Kidney epithelial cell (primary cell): ENCODE measurements around the gene EGR2. TPM values are rescaled to one million over a fixed set of nuclear protein-coding genes. Genes with fewer than 3 reads are reported as not detected.

Experiments
- DNase-seq: peaks from one replicate; pipeline ENCODE4 v3.0.0-alpha.2; 2010; ENCODE audit warnings: low read depth
- H3K27me3 ChIP-seq: 2 replicates; pipeline ENCODE4 v1.6.0; 2011; ENCODE audit warnings: low read length; ENCODE audit not compliant: control insufficient read depth, insufficient read depth
- H3K36me3 ChIP-seq: 2 replicates; pipeline ENCODE4 v1.5.1; 2011; ENCODE audit warnings: low read length; ENCODE audit not compliant: control insufficient read depth, insufficient read depth
- H3K4me3 ChIP-seq: 2 replicates; pipeline ENCODE4 v1.5.1; 2011; ENCODE audit warnings: low read depth, mild to moderate bottlenecking, control low read depth, low read length
- total RNA-seq: library from RNA; depleted of rRNA; stranded (reverse); fragments of >200 nt; gene quantifications from 2 replicates; pipeline ENCODE4 v1.2.3, GENCODE V29; 2015
- TF ChIP-seq, protein P1 (sequence below): IDR thresholded peaks from 2 replicates; pipeline ENCODE4 v1.5.1; 2011; ENCODE audit warnings: mild to moderate bottlenecking, moderate library complexity, low read length, control low read depth, inconsistent platforms; ENCODE audit not compliant: insufficient read depth, poor library complexity, severe bottlenecking

Gene EGR2
- total RNA-seq, 1 donor from 2014 or later, result 0.67 TPM

DNA sequence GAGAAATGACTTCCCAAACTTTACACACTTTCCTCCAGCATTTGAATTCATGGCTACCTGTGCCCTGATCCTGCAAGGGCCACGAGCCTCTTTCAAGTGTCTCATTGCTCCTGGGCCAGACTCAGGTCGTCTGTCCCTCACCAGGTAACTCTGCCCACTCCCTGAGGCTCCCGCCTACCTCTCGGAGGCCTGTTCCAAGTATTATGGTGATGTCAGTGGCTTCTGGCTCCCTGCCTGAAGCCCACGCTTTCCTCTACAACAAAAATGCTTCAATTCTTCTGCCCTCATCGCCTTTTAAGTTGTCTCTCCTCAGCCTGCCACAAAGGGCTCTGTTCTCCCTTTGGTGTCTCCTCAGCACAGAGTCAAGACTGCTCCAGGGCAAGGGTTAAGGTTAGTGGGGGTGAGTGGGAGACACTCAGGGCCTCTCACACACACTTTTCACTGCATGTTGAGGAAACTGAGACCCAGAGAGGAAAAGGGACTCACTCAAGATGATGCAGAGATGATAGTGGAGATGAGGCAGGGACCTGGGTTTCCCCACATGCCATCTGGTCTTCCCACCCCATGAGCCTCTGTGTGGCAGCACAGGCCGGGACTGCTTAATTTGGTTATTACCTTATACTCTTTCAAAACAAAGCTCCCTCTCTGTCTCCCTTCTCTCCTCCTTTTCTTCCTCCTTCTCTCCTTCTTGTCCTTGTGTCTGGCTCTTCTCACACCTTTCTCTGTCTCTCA is 28.3 kb upstream of the EGR2 start:
- no peaks in the 10 kb centered on the region for H3K36me3 ChIP-seq
- DNase-seq, result no peak
- TF ChIP-seq, protein P1, sequence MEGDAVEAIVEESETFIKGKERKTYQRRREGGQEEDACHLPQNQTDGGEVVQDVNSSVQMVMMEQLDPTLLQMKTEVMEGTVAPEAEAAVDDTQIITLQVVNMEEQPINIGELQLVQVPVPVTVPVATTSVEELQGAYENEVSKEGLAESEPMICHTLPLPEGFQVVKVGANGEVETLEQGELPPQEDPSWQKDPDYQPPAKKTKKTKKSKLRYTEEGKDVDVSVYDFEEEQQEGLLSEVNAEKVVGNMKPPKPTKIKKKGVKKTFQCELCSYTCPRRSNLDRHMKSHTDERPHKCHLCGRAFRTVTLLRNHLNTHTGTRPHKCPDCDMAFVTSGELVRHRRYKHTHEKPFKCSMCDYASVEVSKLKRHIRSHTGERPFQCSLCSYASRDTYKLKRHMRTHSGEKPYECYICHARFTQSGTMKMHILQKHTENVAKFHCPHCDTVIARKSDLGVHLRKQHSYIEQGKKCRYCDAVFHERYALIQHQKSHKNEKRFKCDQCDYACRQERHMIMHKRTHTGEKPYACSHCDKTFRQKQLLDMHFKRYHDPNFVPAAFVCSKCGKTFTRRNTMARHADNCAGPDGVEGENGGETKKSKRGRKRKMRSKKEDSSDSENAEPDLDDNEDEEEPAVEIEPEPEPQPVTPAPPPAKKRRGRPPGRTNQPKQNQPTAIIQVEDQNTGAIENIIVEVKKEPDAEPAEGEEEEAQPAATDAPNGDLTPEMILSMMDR, result no peak
- H3K27me3 ChIP-seq, result peaks cover 2% of the 10 kb centered on the region
- no peak overlapping the region for H3K4me3 ChIP-seq

DNA sequence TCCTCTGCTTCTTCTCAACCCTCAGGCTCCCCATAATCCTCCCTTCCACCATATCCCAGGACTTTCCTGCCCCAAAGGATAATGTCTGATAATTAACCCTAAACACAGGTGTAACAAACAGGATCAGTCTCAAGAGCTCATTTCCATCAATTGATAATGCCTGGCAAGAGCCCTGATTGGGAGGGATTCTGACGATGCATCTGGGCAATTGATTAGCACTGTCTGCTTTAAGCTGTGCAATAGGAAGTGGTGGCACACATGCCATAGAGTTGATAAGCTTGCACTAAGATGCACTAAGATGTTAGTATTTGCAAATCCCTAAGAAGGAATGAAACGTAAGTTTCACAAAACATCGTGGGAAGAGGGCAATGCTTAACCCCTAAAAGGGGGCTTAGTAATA is 27.4 kb upstream of the EGR2 start:
- no peak overlapping the region for H3K4me3 ChIP-seq
- no peaks in the 10 kb centered on the region for H3K36me3 ChIP-seq
- TF ChIP-seq, protein P1, result no peak
- no peak for DNase-seq
- H3K27me3 ChIP-seq, result peaks cover 2% of the 10 kb centered on the region

DNA sequence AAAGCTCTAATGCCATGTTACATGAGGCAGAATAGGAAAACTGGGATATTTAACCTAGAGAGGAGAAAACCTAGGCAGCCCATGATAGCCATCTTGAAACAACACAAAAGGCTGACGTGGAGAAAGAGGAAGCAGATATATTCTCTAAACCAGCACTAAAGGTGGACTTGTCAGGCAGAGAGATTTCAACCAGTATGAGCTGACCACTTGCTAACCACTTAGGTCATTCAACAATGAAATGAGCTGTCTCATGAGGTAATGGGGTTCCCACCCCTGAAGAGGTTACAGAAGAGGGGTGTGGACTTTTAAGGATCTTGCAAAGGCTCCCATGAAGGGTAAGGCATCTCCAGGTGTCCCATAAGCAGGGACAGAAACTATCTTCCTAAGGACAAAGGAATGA is 26.8 kb upstream of the EGR2 start:
- no peaks in the 10 kb centered on the region for H3K36me3 ChIP-seq
- no peak overlapping the region for H3K4me3 ChIP-seq
- DNase-seq, result no peak
- TF ChIP-seq, protein P1, result no peak
- H3K27me3 ChIP-seq, result peaks cover 2% of the 10 kb centered on the region

DNA sequence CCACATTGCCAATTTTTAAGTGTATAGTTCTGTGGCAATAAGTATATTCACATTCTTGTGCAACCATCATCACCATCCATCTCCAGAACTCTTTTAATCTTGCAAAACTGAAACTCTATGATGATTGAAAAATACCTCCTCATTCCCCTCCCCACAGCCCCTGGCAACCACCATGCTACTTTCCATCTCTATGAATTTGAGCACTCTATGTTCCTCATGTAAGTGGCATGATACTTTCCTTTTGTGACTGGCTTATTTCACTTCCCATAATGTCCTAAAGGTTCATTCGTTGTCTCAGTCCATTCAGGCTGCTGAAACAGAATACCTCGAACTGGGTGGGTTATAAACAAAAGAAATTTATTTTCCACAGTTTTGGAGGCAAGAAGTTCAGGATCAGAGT is 23.4 kb upstream of the EGR2 start:
- no peak for DNase-seq
- H3K36me3 ChIP-seq, result no peaks in the 10 kb centered on the region
- TF ChIP-seq, protein P1, result no peak
- no peak overlapping the region for H3K4me3 ChIP-seq
- H3K27me3 ChIP-seq, result no peaks in the 10 kb centered on the region

DNA sequence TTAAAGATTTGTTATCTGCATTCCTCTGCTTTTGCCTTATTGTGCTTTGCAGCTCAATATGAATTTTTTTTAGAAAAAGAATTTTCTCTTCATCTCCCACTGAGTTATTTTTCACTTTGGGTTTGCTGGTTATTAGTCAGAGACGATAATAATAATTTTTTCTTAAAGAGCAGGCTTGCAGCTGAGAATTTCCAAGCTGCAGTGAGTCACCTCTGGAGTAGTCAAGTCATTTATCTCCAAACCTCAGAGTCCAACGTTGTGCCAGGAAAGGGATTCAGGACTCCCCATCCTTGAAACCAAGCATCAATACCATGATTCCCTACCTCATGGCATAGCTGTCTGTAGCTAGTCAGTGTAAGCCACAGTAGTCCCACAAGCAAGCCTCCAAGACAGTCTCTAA is 15.2 kb upstream of the EGR2 start:
- TF ChIP-seq, protein P1, result no peak
- Histone ChIP-seq H3K4me3 (no peak overlapping the region), H3K27me3 (no peaks in the 10 kb centered on the region), H3K36me3 (no peaks in the 10 kb centered on the region)
- DNase-seq, result no peak

DNA sequence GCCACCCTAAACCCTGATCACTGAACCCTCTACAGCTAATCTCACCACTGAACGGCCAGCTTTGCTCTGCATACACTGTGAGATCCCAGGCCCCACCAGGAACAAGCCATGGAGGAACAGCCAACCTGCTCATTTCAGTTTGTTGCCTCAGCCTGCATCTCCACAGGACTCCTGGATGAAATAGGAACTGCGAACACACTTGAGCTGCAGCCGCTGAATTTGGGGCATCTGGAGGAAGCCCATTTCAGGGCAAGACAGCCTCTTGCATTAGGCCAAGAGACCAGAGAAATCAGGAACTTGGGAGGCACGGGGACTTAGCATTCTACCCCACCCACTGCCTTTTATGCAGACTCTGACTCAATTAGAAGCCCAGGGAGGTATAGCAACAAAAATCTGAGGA is 14.5 kb upstream of the EGR2 start:
- Histone ChIP-seq H3K27me3 (no peaks in the 10 kb centered on the region), H3K4me3 (no peak overlapping the region), H3K36me3 (no peaks in the 10 kb centered on the region)
- TF ChIP-seq, protein P1, result no peak
- DNase-seq, result no peak
